Measurements from ENCODE around the gene TCTA.

DNA sequence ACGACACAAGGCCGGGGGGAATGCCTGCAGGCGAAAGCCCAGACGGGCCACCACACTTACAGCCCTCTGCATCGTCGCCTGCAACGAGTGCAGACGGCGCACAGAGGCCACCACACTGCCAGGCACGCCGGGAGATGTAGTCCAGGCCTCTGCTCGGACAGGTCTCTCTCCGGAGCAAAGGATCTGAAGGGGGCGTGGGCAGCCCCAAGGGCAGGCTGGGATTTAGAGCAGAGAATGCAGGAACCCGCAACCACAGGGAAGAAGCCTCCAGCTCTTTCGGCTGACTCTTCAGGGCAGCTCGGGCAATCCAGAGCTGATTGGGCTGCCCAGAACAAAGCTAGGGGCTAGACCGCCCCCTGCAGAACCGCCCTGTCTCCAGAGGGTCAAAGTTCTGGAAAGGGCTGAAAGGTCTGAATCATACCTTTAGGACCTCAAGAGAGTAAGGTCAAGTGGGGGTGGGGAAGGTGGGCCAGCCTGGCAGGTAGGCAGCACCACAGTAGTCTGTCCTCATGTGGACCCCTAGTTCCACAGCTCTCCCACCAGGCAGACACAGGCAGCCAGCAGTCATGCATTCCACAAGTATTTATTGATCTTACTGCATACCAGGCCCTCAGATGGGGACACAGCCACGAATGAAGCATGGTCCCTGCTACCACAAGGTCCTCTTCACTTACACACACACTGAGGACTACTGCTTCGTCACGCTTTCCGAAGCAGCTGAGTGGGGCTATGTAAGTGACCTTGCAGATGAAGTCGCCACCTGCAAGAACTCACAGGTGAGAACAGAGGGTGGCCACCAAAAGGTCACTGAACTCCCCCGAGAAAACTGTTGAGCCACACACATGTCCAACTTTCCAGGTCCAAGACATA is 10.4 kb downstream of the TCTA start, which contains the start of gene AMT:
- TF ChIP-seq, protein P1, sequence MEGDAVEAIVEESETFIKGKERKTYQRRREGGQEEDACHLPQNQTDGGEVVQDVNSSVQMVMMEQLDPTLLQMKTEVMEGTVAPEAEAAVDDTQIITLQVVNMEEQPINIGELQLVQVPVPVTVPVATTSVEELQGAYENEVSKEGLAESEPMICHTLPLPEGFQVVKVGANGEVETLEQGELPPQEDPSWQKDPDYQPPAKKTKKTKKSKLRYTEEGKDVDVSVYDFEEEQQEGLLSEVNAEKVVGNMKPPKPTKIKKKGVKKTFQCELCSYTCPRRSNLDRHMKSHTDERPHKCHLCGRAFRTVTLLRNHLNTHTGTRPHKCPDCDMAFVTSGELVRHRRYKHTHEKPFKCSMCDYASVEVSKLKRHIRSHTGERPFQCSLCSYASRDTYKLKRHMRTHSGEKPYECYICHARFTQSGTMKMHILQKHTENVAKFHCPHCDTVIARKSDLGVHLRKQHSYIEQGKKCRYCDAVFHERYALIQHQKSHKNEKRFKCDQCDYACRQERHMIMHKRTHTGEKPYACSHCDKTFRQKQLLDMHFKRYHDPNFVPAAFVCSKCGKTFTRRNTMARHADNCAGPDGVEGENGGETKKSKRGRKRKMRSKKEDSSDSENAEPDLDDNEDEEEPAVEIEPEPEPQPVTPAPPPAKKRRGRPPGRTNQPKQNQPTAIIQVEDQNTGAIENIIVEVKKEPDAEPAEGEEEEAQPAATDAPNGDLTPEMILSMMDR (IDR thresholded peaks at IDR 0.05 in 2 of 3, conservative IDR thresholded peaks at IDR 0.05 in 1 of 3; ENCODE audit: control insufficient read depth in 2 of 3, extremely low read depth in 1 of 3, insufficient read depth in 1 of 3, low read depth in 3 of 3, low read length in 3 of 3) = no peak
- TF ChIP-seq SMARCA5 (IDR thresholded peaks at IDR 0.05) (no peak), SP1 (IDR thresholded peaks at IDR 0.05; ENCODE audit: low read depth, low read length) (no peak), RFX5 (IDR thresholded peaks at IDR 0.05; ENCODE audit: low read depth, low read length) (no peak), RUNX3 (IDR thresholded peaks at IDR 0.05; ENCODE audit: low read length) (no peak), STAT3 (IDR thresholded peaks at IDR 0.05; ENCODE audit: low read depth, low read length) (no peak), POLR2A (IDR thresholded peaks at IDR 0.05; ENCODE audit: low read depth, low read length) (no peak), RCOR1 (conservative IDR thresholded peaks at IDR 0.05; ENCODE audit: low read depth, low read length) (no peak), NFYA (IDR thresholded peaks at IDR 0.05; ENCODE audit: borderline replicate concordance, low read depth, low read length) (no peak), EZH2 (IDR thresholded peaks at IDR 0.05; ENCODE audit: borderline replicate concordance, control insufficient read depth, low read depth, low read length) (no peak)
- TF ChIP-seq, protein P2, sequence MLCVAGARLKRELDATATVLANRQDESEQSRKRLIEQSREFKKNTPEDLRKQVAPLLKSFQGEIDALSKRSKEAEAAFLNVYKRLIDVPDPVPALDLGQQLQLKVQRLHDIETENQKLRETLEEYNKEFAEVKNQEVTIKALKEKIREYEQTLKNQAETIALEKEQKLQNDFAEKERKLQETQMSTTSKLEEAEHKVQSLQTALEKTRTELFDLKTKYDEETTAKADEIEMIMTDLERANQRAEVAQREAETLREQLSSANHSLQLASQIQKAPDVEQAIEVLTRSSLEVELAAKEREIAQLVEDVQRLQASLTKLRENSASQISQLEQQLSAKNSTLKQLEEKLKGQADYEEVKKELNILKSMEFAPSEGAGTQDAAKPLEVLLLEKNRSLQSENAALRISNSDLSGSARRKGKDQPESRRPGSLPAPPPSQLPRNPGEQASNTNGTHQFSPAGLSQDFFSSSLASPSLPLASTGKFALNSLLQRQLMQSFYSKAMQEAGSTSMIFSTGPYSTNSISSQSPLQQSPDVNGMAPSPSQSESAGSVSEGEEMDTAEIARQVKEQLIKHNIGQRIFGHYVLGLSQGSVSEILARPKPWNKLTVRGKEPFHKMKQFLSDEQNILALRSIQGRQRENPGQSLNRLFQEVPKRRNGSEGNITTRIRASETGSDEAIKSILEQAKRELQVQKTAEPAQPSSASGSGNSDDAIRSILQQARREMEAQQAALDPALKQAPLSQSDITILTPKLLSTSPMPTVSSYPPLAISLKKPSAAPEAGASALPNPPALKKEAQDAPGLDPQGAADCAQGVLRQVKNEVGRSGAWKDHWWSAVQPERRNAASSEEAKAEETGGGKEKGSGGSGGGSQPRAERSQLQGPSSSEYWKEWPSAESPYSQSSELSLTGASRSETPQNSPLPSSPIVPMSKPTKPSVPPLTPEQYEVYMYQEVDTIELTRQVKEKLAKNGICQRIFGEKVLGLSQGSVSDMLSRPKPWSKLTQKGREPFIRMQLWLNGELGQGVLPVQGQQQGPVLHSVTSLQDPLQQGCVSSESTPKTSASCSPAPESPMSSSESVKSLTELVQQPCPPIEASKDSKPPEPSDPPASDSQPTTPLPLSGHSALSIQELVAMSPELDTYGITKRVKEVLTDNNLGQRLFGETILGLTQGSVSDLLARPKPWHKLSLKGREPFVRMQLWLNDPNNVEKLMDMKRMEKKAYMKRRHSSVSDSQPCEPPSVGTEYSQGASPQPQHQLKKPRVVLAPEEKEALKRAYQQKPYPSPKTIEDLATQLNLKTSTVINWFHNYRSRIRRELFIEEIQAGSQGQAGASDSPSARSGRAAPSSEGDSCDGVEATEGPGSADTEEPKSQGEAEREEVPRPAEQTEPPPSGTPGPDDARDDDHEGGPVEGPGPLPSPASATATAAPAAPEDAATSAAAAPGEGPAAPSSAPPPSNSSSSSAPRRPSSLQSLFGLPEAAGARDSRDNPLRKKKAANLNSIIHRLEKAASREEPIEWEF (IDR thresholded peaks at IDR 0.05; ENCODE audit: insufficient replicate concordance, low read depth, low read length) = no peak
- TF ChIP-seq, protein P3, sequence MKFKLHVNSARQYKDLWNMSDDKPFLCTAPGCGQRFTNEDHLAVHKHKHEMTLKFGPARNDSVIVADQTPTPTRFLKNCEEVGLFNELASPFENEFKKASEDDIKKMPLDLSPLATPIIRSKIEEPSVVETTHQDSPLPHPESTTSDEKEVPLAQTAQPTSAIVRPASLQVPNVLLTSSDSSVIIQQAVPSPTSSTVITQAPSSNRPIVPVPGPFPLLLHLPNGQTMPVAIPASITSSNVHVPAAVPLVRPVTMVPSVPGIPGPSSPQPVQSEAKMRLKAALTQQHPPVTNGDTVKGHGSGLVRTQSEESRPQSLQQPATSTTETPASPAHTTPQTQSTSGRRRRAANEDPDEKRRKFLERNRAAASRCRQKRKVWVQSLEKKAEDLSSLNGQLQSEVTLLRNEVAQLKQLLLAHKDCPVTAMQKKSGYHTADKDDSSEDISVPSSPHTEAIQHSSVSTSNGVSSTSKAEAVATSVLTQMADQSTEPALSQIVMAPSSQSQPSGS (IDR thresholded peaks at IDR 0.05; ENCODE audit: low read length) = no peak
